Lung microvascular endothelial cell (primary cell): ENCODE results near the gene FGR. TPM values are rescaled to one million over a fixed set of nuclear protein-coding genes. Genes with fewer than 3 reads are reported as not detected.
A peak's percentile ranks its signal among the peaks of the same experiment; 100 is the strongest.

Experiments used
- DNase-seq, 2 donors: peaks; one replicate each; pipeline versions ENCODE4 v3.0.0 to v3.0.0-alpha.2; 2010; ENCODE audit warnings: low read depth in 2 of 2
- total RNA-seq: library from RNA; depleted of rRNA; stranded (reverse); fragments of >200 nt; gene quantifications from 2 replicates; pipeline ENCODE4 v1.2.1, GENCODE V29; 2014

The FGR gene
- total RNA-seq, 1 donor from 2014 or later, result 0.20 TPM

DNA sequence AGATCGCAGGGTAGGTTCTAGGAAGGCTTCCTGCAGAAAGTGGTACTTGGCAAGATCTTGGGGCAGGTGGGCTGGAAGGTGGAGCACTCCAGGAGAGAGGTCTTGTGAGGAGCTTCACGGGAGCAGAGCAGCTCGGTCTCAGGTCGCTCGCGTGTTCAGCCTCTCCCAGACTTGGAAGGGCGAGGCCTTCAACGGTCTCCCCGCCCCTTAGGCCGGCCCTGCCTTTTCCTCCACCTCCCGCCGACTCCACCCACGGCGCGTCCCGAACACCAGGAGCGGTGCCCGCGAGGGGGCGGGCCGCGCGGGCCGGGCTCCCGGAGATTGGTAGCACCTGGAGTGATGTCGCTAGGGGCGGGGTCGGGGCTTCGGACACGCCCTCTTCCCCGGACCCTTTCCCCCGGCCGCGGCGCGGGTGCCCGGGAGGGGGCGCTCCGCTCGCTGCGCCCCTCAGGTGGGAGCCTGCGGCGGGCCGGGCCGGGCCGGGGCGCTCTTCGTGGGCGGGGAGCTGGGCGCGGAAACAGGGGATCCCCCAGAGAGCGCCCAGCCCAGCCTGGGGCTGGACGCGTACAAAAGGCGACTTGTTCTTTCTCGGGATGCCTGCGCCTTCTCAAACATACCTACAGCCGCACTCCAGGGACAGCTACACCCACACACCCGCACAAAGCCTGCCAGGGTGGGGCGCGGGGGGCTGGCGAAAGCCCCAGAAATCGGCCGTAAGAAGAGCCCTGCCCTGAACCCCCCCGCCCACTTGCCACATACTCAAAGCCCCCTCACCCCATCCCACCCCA is 66.5 kb downstream of the FGR start:
- DNase-seq, result peak; percentile 88 to 94

DNA sequence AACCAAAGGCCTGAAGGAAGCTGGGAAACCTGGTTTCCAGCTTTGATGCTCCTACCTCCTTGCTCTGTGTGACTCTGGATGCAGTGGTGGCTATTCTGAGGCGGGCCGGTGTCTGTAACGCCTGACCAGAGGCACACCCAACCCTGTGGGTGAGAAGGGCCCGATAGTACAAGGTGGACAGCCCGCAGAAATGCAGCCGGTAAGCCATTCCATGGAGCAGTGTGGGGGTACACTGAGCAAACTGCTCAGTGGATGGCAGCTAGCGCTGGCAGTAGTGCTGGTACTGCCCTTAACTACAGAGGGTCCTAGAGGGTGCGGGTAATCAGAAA is 67.0 kb downstream of the FGR start:
- no peak for DNase-seq

DNA sequence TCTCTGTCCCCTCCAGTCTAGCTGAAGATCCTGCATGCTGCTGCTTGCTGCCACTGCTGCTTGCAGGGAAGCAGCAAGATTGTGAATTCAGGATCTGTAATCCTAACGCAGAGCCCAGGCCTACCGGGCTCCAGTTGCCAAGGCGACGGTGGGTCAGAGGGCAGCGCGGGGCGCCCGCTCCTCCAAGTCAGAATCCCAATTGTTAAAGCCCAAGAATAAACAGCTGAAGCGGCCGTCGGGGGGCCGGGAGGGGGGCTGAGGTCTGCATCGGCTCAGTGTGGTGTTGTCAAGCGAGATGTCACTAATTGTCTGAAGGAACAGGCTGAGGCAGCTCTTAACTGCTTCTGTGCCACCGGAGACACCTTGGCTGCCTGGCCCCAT is 67.8 kb downstream of the FGR start:
- DNase-seq, result no peak

DNA sequence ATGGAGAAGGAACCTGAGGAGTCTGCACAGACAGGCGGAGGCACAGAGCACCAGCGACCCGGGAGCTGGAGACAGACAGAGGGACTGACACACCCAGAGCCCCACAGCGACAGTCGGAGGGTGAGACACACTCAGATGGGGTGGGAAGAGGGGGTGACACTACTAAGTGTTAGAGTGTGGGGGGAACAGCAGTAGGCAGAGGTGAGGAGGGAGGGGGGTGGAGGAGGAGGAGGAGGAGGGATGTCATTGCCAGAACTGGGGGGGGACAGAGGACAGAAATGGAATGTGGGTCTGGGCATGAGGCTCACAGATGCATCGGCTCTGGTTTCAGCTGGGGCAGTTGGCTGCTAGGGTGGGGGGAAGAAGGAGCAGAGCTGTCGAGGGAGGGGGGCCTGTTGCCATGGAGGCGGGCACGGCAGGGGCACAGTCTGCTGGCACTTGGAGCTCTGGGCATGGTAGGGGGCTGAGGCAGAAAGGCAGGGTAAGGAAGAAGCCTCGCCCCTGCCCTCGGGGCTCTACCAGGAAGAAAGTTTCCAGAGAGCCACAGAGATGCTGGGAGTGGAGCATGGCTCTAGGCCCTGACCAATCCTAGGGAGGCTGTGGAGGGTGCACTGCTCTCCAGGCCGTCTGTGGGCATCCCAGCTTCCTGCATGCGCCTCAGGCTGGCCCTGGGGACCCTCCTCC is 68.4 kb downstream of the FGR start:
- no peak for DNase-seq

DNA sequence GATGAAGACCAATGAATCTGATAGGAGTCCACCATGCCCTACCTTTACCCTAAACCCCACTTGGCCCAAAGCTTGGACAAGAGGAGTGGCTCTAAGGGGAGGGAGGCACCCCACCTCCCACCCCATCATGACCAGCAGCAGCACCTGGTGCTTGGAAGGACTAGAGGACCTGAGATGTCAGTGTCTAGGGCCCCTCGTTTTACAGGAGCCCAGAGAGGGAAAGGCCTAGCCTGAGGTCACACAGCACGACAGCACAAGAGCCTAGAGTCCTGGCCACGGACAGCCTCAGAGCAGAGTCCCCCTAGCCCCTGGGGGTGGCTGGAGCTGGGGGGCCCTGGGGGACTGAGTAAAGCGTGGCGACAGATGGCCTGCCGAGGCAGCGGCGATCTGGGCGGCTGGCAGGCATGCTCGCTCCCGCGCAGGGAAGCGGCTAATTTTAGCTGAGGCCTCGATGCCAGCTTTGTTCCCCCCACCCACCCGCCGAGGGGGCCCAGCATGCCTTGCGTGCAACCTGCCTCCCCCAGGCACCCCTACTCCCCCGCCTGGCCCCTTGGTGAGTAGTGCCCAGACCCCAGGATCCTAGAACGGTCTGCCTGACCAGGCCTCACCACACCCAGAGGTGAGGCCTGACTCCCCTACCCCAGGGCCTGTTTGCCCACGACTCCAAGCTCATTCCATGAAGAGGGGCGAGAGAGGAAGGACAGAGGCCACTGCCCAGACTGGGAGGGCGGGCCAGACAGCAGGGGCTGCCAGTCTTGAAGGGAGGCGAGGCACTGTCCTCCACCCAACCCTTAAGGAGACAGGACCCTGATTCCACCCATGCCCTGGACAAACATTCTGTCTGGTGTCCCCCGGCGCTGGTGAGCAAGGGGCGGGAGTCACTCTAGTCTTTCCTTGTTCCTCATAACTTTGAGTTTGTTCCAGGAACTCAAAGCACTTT is 70.0 kb downstream of the FGR start:
- DNase-seq, result no peak

DNA sequence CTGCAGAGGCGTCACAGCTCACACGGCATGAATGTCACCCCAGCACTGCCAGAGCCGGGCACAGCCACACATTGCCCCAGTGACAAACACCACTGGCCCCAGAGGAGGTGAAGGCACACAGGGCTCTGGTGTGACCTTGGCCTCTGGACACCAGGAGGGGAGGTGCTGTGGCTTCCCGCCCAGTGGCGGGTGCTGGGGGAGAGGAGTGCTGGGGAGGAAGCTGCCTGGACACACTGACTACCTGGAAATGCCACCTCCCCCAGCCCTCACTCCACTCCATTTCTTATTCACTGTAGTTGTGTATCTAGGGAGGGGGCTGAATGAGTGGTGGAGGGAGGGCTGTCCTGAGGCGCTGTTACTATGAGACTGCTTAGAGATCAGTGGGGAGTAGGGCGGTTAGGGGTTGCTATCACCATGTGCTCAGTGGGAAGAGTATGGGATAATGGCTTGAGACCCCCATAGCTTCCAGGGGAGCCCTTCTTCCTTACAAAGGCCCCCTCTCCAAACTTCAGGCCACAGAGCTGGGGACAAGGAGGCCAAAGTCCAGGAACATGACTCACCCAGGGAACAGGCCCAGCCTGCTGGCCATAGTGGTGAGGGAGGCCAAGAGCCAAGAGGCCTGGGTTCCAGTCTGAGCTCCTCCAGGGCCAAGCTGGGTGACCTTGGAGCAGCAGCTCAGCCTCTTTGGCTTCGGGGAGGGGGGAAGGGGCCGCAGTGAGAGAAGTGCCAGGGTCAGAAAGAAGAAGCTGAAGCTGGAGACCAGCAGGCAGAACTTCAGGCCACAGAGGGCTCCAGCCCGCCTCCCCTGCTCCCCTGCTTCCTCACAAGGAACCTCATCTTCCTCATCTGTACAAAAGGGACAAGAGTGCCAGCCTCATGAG is 71.2 kb downstream of the FGR start:
- peak in 1 of 2 donors; percentile 35 for DNase-seq

DNA sequence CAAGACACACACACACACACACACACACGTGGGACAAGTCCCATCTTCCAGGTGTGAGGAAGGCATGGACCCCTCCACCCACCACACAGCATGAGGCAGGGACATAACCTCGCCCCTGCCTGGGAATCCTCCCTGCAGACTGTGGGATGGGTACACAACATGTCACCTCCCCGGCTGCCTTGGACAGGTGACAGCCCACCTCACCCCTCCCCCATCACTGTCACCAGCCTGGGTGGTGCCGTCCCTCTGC is 71.7 kb downstream of the FGR start:
- no peak for DNase-seq

DNA sequence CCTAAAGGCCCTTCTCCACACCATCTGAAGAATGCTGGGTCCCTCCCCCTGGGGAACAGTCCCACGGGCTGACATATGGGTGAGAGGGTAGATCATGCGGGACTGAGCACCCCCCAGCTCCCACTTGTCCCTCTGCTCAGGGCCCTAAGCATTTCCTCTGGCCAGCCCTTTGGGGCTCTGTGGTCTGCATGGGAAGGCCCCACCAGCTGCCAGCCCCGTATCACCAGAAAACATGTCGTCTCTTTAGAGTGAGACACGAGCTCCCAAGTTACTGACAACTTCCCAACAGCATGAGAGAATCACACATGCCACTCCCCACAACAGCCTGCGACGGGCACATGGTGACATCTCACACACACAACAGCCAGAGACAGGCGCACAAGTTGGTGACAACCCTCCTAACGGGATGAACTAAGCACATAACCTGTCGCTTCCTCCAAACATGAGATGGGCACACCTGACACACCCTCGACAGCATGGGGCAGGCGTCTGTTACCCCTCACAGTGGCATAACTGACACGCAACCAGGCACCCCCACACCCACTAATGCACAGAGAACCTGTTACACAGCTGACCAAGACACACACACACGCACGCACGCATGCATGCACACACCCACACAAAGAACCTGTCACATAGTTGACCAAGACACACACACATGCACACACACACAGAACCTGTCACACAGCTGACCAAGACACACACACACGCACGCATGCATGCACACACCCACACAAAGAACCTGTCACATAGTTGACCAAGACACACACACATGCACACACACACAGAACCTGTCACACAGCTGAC is 72.2 kb downstream of the FGR start:
- no peak for DNase-seq

Other genes starting within 250 kb of the FGR start
- under 0.01 and 0.22 TPM in 2 replicates for gene GPR3, start 242.6 kb downstream of the FGR start, total RNA-seq
- gene WASF2, start 145.0 kb downstream of the FGR start, total RNA-seq, result 31.8 and 34.7 TPM in 2 replicates
- gene AHDC1, start 31.0 kb downstream of the FGR start, total RNA-seq, result 5.0 and 6.7 TPM in 2 replicates
- 19.2 and 21.4 TPM in 2 replicates for gene IFI6, start 37.0 kb upstream of the FGR start, total RNA-seq
- 5.4 and 9.1 TPM in 2 replicates for gene FAM76A, start 90.8 kb upstream of the FGR start, total RNA-seq
- gene STX12, start 138.0 kb upstream of the FGR start, total RNA-seq, result 56.9 and 78.2 TPM in 2 replicates
- 47.7 and 56.5 TPM in 2 replicates for gene PPP1R8, start 195.6 kb upstream of the FGR start, total RNA-seq
- gene THEMIS2, start 237.4 kb upstream of the FGR start, total RNA-seq, result 34.7 and 35.9 TPM in 2 replicates